GM21367 (cell line): ENCODE data around the gene DGCR8.
"Not testable (repeated sequence)": the region's sequence is repeated elsewhere in the genome, so short reads cannot be mapped to it uniquely, and the experiment has no call there.

Experiments
- ATAC-seq: cut with Tn5 transposase; IDR thresholded peaks from one replicate; pipeline ENCODE4 v1.9.1; 2021; ENCODE audit not compliant: unreplicated experiment

The DGCR8 gene

GRCh38 chr22:20149257-20150250 lies 69.5 kb downstream of the DGCR8 start:
- ATAC-seq: no peak

- no peak for ATAC-seq
Observed at GRCh38 chr22:20150381-20151275, 70.6 kb downstream of the DGCR8 start, which contains the start of gene CCDC188. TSS of gene CCDC188 (minus strand) at chr22:20151055. CDS start at chr22:20150986, 69 bp downstream.

GRCh38 chr22:20151276-20151588 lies 71.2 kb downstream of the DGCR8 start:
- ATAC-seq: no peak

- ATAC-seq: no peak
Observed at GRCh38 chr22:20152464-20152890, 72.4 kb downstream of the DGCR8 start.

GRCh38 chr22:20153945-20154344 lies 73.9 kb downstream of the DGCR8 start:
- no peak for ATAC-seq

- ATAC-seq: no peak
Observed at GRCh38 chr22:20154602-20155187, 74.7 kb downstream of the DGCR8 start.

GRCh38 chr22:20155330-20156041 lies 75.4 kb downstream of the DGCR8 start:
- ATAC-seq: no peak

- no peak for ATAC-seq
Observed at GRCh38 chr22:20156042-20156389, 76.0 kb downstream of the DGCR8 start.

GRCh38 chr22:20156611-20157429 lies 76.8 kb downstream of the DGCR8 start:
- no peak for ATAC-seq

- no peak for ATAC-seq
Observed at GRCh38 chr22:20157430-20158183, 77.6 kb downstream of the DGCR8 start.

GRCh38 chr22:20158391-20159036 lies 78.5 kb downstream of the DGCR8 start:
- ATAC-seq: no peak

GRCh38 chr22:20159076-20159475 lies 79.0 kb downstream of the DGCR8 start:
- no peak for ATAC-seq

GRCh38 chr22:20159531-20159930 lies 79.5 kb downstream of the DGCR8 start:
- ATAC-seq: not testable (repeated sequence)

GRCh38 chr22:20160041-20160440 lies 80.0 kb downstream of the DGCR8 start:
- no peak for ATAC-seq
